HG03135 (cell line): ENCODE results near the gene KSR2.
"Not testable (repeated sequence)": the region's sequence is repeated elsewhere in the genome, so short reads cannot be mapped to it uniquely, and the experiment has no call there.

Source experiments
- ATAC-seq: cut with Tn5 transposase; IDR thresholded peaks from one replicate; pipeline ENCODE4 v1.9.1; 2021; ENCODE audit warnings: mild to moderate bottlenecking, moderate library complexity; ENCODE audit not compliant: unreplicated experiment

Gene KSR2

DNA sequence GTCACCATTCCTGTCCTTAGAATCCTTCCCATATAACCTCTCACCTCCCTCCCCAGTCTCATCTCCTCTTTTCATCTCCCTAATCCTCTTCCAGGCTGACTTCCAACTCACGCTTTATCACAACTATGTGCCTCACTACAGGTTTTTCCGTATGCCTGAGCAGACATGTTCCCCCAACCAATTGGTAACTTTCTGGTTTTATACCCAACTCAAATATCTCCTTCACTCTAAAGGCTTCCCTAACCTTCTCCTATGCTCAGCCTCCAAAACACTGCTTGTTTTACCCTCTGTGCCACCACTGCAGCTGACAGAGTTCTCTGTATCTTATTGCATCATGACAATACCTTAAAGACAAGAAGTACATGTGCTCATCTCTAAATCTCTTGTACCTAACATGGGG is 139.7 kb downstream of the KSR2 start:
- no peak for ATAC-seq

DNA sequence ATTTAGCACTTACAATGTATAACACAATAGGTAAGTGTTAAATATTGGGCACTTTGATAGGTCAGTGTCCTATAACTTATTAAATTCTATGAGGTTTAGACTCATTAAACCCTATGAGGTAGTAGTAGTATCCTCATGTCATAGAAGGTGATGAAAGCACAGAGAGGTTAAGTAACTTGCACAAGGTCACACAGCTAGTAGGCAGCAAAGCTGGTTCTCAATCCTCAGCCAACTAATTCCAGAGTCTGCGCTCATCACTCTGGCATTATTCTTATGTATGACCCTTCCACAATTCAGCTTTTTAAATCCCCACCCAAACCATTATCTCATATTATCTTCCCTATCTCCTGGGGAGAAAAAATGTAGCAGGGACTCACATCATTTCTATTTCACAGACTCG is 141.1 kb downstream of the KSR2 start:
- no peak for ATAC-seq

DNA sequence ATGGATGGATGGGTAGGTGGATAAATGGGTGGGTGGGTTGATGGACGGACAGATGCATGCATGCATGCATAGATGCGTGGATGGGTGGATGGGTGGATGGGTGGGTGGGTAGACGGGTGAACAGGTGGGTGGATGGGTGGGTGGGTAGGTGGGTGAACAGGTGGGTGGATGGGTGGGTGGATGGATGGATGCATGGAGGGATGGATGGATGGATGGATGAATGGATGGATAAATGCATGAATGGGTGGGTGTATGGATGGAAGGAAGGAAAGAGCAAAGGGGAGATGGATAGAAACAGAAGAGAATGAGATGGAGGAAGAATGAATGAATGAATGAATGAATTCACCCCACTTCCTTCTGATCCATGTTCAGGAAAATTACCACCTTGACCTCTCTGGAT is 143.0 kb downstream of the KSR2 start:
- ATAC-seq = no peak

DNA sequence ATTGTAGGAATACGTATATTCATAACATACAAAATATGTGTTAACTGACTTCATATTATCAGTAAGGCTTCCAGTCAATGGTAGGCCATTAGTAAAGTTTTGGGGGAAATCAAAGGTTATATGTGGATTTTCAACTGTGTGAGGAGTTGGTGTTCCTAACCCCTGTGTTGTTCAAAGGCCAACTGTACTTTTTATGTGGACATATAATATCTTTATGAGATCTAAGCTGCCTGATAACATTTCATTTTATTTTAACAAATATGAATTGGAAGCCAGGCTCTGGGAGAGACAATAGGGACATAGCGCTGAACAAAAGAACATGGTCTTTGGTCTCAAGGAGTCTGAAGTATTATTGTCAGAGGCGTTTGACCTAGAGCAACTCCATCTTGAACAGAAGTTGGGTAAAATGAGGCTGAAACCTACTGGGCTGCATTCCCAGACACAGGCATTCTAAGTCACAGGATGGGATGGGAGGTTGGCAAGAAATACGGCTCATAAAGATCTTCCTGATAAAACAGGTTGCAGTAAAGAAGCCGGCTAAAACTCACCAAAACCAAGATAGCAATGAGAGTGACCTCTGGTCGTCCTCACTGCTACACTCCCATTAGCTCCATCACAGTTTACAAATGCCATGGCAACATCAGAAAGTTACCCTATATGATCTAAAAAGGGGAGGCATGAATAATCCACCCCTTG is 147.2 kb downstream of the KSR2 start:
- ATAC-seq = no peak

DNA sequence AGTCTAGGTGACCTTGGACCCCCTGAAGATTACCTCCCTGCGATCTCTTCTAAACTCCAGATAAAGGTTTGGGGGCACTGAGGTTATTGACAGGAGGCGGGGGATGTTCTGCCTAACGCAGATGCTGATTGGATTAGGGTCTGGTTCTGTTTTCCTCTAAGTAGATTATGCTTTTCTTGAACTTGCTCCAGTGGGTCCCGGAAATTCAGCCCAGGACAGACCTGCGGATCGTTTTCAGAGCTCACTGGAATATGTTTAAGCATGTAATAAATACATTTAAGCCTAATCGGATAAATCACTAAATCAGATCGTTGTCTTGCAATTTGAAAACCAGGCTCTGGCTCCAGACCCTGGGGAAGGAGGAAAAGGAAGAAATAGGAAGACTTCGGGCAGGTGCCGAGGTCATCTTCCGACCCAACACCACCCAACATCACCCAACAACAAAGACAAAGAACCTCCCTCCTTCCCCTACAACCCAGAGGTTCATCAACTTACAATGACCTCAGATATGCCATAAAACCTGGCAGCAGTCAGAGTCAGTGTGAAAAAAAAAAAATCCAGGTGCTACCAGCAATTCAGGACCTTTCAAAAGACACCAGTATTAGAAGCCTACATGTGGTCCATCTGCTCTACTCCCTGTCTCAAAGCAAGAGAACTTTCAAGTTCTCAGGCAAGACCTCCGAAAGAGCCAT is 148.4 kb downstream of the KSR2 start:
- no peak for ATAC-seq

DNA sequence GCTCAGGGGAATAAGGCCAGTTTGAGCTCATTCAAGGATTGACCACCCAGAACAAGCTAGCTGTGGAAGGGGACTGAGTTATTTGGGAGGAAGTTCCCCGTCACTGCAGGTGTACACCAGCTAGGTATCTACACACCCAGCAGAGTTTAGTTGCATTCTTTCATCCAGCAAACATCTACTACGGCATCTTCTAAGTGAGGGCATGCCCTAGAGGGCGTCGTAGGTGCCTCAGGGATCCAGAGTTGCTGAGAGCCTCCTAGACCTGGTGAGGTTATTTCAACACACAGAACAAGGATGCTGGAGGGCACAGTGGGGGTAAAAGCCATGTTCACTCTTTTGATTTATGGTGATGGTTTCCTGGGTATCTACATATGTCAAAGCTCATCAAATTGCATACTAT is 149.6 kb downstream of the KSR2 start:
- no peak for ATAC-seq

DNA sequence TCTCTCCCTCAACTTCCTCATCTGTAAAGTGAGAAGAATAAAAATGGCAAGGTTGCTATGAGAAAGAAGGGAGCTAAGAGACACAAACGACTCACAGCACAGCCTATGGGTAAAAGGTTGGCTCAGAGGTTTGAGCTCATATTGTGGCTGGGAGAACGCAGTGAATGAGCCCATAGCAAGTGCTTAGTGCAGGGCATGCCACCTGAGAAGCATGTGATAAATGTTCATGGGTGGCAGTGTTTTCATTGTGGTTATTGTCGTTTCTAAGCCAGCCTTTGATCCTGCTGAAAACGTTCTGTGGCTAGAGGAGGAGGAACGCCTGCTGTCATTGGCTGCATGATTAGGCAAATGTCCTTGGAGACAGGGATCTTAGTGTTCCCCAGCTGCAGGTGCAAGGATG is 150.4 kb downstream of the KSR2 start:
- no peak for ATAC-seq

DNA sequence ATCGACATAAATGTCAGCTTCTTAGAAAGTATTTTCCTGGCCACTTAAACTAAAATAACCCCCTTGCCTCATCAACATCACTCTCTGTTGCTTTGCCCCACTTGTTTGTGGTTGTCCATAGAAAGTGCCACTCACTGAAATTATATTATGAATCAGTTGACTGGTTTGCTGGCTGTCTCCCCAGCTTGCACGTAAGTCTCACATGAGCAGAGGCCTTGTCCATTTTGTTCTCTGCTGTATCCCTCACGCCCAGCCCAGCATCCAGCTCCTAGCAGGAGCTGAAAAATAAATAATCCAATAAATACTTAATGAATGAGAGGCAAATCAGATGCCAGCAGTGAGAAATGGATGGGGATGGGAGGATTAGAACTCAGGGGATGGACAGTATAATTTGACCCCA is 159.3 kb downstream of the KSR2 start:
- ATAC-seq = no peak

DNA sequence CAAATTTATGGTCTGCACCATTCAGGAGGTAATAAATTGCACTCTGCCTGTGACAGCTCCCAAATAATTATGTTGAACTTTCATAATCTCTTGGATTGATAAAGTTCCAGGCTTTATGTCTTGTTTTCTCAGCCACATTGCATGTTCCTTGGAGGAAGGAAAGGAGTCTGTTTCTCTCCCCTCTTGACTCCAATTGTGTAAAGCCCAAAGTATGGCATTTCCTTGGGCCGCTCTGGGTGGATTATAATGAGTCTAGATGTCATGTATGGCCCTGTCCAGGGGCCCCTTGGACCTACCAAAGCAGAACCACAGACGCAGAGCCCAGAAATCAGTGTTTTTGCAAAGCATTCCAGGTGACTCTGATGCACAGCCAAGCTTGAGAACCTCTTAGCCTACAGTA is 160.8 kb downstream of the KSR2 start:
- ATAC-seq = no peak

DNA sequence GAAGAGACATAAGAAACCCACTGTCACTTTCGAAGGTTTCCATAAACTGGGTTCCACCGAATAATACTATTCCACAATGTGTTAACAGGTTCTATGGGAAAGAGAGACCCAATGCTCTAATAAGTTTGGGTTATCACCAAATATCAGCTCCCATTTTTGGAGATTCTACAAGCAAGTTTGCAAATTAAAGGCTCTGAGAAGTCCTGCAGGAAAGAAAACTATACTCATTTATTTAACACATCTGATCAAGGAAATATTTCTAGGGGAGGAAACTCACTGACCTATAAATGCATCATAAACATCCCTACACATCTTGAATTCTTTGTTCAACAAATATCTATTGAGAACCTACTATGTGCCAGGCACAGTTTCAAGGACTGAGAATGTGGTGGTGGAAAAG is 161.4 kb downstream of the KSR2 start:
- ATAC-seq = no peak

DNA sequence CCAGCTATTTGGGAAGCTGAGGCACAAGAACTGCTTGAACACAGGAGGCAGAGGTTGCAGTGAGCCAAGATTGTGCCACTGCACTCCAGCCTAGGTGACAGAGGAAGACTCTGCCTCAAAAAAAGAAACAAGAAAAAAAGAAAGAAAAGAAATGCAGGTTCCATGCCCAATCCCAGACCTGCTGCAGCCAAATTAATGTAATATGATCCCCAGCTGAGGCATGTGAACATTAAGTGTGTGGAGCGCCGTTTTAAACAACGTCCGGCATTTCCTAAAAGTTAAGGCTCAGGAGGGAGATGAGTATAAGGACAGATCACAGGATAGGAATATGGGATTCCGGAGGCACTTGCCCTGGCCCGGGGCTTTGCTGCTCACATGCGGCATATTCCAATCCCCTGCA is 162.9 kb downstream of the KSR2 start:
- no peak for ATAC-seq

DNA sequence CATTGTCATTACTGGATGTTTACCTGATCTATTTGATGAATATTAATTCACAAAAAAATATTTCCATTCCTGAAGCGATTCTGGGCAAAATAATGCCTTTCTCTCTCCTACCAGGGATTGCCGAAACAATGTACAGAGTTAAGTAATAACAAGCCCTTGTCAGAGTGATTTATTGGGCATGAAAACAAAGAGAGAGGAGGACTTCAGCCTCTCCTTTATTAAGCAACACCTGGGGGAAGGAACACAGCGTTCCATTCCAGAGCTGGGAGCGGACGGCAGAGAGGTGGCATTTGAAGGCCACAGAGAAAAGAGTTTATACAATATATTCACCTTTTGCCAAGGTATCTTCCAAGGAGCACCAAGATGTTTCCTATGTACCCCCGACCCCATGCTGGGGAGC is 165.8 kb downstream of the KSR2 start:
- no peak for ATAC-seq

DNA sequence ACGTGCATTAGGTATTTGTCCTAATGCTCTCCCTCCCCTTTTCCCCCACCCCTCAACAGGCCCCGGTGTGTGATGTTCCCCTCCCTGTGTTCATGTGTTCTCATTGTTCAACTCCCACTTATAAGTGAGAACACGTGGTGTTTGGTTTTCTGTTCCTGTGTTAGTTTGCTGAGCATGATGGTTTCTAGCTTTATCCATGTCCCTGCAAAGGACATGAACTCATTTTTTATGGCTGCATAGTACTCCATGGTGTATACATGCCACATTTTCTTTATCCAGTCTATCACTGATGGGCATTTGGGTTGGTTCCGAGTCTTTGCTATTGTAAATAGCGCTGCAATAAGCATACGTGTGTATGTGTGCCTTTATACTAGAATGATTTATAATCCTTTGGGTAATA is 168.1 kb downstream of the KSR2 start:
- ATAC-seq = not testable (repeated sequence)

DNA sequence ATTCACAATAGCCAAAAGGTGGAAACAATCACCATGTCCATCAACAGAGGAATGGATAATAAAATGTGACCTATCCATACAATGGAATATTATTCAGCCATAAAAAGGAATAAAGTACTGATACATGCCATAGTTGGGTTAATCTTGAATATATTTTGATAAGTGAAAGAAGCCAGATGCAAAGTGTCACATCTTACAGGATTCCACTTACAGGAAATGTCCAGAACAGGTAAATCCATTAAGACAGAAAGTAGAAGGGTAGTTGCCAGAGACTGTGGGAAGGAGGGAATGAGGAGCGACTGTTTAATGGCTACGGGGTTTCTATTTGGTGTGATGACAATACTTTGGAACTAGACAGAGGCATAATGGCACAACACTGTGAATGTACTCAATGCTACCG is 171.6 kb downstream of the KSR2 start:
- no peak for ATAC-seq

DNA sequence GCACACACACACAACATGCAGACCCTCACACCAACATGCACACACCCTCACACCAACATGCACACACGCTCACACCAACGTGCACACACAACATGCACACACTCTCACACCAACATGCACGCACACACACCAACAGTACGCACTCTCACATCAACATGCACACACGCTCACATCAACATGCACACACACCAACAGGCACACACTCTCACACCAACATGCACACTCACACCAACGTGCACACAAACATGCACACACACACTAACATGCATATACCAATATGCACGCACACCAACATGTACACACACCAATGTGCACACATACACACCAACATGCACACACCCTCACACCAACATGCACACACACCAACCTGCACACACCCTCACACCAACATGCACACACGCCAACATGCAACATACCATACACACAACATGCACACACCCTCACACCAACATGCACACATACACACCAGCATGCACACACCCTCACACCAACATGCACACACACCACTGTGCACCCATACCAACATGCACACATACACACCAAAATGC is 175.8 kb downstream of the KSR2 start:
- no peak for ATAC-seq

DNA sequence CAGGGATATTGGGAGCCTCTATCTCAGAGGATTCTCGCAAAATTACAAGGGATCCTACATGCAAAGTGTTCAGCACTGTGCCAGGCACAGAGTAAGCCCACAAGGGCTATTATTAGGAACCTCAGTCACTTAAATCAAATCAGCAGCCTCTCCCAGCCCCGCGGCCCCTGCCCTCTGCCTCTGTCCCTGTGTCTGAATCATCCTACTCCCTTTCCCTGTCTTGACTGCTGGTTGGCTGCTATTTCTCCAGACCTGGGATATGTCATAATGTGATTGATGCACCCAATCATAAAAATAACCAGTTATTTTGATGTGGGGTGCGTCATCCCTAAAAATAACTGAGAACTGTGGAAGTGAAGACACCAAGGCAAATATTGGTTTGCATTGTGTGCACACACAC is 176.3 kb downstream of the KSR2 start:
- no peak for ATAC-seq

DNA sequence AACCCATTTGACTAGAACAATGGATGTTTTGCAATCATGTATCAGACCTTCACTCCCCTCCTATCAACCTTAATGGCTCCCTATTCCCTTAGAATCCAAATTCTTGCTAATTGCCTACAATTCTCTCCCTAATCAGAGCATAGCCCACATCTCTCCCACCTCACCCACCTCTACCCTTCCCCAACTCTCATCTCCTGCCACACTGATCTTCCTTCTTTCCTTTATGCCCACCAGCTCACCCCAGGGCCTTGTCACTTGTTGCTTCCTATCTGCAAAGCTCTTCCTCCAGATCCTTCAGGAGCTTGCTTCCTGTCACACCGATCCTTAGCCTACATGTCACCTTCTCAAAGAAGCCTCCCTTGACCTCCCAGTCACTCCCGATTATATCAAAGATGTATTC is 177.8 kb downstream of the KSR2 start:
- ATAC-seq = no peak

DNA sequence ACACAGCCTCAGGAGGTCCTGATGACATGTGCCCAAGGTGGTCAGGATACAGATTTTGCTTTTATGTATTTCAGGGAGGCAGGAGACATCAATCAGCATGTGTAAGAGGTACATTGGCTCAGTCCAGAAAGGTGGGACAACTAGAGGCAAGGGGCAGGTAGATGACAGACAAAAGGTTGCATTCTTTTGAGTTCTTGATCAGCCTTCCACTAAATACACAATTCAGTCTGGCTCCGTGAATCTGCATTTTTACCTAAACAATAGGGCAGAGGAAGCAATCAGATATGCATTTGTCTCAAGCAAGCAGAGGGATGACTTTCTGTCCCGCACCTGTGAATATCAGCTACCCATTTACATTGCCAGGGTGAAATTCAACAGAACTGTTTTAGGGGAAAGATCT is 178.6 kb downstream of the KSR2 start:
- no peak for ATAC-seq

DNA sequence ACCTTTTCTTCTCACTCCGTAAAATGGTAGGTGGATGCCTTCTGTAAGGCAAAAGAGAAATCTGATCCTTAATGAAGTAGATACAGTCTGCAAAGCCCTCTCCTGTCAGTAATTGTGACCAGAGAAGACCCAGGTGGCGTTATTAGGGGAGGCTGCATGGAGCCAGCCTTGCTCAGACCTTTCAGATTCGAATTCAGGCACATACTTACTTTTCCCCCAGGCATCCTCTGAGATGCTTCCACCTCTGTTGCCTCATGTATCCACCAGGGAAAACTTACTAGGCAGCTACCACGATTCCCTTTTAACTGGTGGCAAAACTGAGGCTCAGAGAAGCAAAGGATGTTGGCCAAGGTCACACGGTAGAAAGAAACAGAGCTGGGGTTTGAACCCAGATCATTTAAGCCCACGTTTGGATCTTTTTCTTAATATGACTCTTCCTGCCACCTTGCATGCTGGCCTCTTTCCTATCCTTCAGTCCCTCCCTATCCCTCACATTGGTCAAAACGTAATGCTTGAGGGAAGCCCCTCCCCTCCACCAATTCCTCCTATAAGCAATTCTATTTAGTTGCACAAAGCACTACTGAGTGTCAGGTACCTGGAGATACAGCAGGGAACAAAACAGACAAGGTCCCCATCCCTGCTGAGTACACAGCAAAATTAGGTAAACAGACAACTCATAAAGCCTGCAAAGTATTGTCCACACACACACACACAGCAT is 179.4 kb downstream of the KSR2 start:
- ATAC-seq = no peak

DNA sequence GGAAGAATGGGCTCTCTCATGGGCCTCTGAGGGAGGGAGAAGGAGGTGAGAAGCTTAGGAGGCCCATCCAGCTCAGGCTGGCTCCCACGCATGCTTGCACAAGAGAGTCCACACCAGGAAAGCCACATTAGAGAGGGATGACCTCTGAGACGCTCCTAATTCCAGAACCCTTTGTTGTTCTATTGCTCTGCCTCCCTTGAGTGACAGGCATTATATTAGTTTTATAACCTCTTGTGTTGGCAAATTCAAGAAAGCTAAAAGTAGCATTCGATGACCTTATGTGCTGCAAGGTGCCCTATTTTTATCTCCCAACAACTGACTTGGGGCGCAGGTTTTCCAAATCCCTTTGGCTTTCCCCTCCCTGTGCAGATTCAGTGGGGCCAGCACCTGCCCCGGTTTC is 190.1 kb downstream of the KSR2 start:
- no peak for ATAC-seq

DNA sequence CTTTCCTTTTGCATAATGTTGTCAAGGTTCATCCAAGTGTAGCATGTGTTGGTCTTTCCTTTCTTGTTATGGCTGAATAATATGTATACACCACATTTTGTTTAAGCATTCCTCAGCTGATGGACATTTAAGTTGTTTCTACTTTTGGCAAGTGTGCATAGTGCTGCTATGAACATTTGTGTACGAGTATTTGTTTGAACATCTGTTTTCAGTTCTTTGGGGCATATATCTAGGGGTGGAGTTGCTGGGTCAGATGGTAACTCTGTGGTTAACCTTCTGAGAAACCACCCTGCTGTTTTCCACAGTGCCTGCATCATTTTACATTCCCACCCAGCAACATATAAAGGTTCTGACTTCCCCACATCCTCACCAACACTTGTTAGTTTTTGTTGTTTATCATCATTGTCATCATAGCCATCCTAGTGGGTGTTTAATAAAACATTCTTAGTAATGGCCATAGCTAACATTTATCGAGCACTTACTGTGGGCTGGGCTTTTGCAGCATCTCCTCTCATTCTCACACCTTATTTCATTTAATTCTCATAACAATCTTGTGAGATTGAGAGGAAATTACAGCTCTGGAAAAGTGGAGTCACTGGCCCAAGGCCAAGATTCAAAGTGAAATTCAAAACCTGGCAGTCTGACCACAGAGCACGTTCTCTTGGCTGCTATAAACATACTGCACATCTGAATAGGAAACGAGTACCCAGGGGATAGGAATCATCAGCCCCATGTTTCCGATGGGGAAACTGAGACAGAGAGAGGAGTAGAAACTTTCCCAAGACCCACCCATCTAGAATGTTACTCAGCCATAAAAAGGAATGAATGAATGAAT is 193.6 kb downstream of the KSR2 start:
- no peak for ATAC-seq
